ENCODE results near the gene PDS5B.

PDS5B gene

GRCh38 chr13:32734511-32734910 lies 148.3 kb downstream of the PDS5B start:
- no peak for DNase-seq (ENCODE audit: low spot score)
- no peak for TF ChIP-seq CTCF (IDR thresholded peaks at IDR 0.05; ENCODE audit: borderline replicate concordance, control extremely low read depth, extremely low read depth, insufficient read depth, missing control alignments)
- in situ Hi-C loops (cut with MboI; ENCODE audit: low sequenced_read_pairs, unreplicated experiment) = no loop called here

GRCh38 chr13:32735859-32736258 lies 149.6 kb downstream of the PDS5B start:
- in situ Hi-C loops (cut with MboI; ENCODE audit: low sequenced_read_pairs, unreplicated experiment) = no loop called here
- DNase-seq (ENCODE audit: low spot score) = no peak
- TF ChIP-seq CTCF (IDR thresholded peaks at IDR 0.05; ENCODE audit: borderline replicate concordance, control extremely low read depth, extremely low read depth, insufficient read depth, missing control alignments) = no peak

- DNase-seq (ENCODE audit: low spot score) = no peak
- in situ Hi-C loops (cut with MboI; ENCODE audit: low sequenced_read_pairs, unreplicated experiment) = no loop called here
- TF ChIP-seq CTCF (IDR thresholded peaks at IDR 0.05; ENCODE audit: borderline replicate concordance, control extremely low read depth, extremely low read depth, insufficient read depth, missing control alignments) = no peak
These were observed 150.4 kb downstream of the PDS5B start for GRCh38 chr13:32736648-32737047.

GRCh38 chr13:32737111-32737571 lies 150.9 kb downstream of the PDS5B start:
- in situ Hi-C loops (cut with MboI; ENCODE audit: low sequenced_read_pairs, unreplicated experiment) = no loop called here
- TF ChIP-seq CTCF (IDR thresholded peaks at IDR 0.05; ENCODE audit: borderline replicate concordance, control extremely low read depth, extremely low read depth, insufficient read depth, missing control alignments) = no peak
- DNase-seq (ENCODE audit: low spot score) = peak; percentile 28

GRCh38 chr13:32737679-32738078 lies 151.4 kb downstream of the PDS5B start:
- in situ Hi-C loops (cut with MboI; ENCODE audit: low sequenced_read_pairs, unreplicated experiment) = no loop called here
- DNase-seq (ENCODE audit: low spot score) = no peak
- no peak for TF ChIP-seq CTCF (IDR thresholded peaks at IDR 0.05; ENCODE audit: borderline replicate concordance, control extremely low read depth, extremely low read depth, insufficient read depth, missing control alignments)

GRCh38 chr13:32745509-32745908 lies 159.3 kb downstream of the PDS5B start:
- in situ Hi-C loops (cut with MboI; ENCODE audit: low sequenced_read_pairs, unreplicated experiment) = no loop called here
- no peak for DNase-seq (ENCODE audit: low spot score)

More at GRCh38 chr13:32745509-32745908, 159.3 kb downstream of the PDS5B start:
- no peak for TF ChIP-seq CTCF (IDR thresholded peaks at IDR 0.05; ENCODE audit: borderline replicate concordance, control extremely low read depth, extremely low read depth, insufficient read depth, missing control alignments)
